Karpas-422 (cell line): ENCODE results near the gene ZBTB16. TPM values are rescaled to one million over a fixed set of nuclear protein-coding genes. Genes with fewer than 3 reads are reported as not detected.
A peak's percentile ranks its signal among the peaks of the same experiment; 100 is the strongest.

Source experiments
- DNase-seq: peaks from one replicate; pipeline ENCODE4 v3.0.0-alpha.2; 2015
- H2AFZ ChIP-seq: fragments of 200-600 bp; sonication (generic); 2 replicates; pipeline ENCODE4 v1.6.1; 2014; ENCODE audit warnings: antibody characterized with exemption, low read length, mixed read lengths
- H3K27ac ChIP-seq: fragments of 200-600 bp; sonication (generic); 2 replicates; pipeline ENCODE4 v1.5.1; 2014; ENCODE audit warnings: mild to moderate bottlenecking, low read length, moderate library complexity
- H3K27me3 ChIP-seq: fragments of 200-600 bp; sonication (generic); 2 replicates; pipeline ENCODE4 v1.6.1; 2014; ENCODE audit warnings: low read length, mixed read lengths
- H3K36me3 ChIP-seq: fragments of 200-600 bp; sonication (generic); 2 replicates; pipeline ENCODE4 v1.6.1; 2014; ENCODE audit warnings: low read length, mixed read lengths; ENCODE audit not compliant: insufficient read depth
- H3K4me1 ChIP-seq: fragments of 200-600 bp; sonication (generic); 2 replicates; pipeline ENCODE4 v1.6.1; 2014; ENCODE audit warnings: mild to moderate bottlenecking, low read length, mixed read lengths
- H3K4me2 ChIP-seq: fragments of 200-600 bp; sonication (generic); 2 replicates; pipeline ENCODE4 v1.6.1; 2014; ENCODE audit warnings: low read length, low read depth, mild to moderate bottlenecking; ENCODE audit not compliant: poor library complexity, severe bottlenecking
- H3K4me3 ChIP-seq: fragments of 200-600 bp; sonication (generic); 2 replicates; pipeline ENCODE4 v1.5.1; 2014; ENCODE audit warnings: mild to moderate bottlenecking, antibody characterized with exemption, low read length, mixed read lengths
- H3K79me2 ChIP-seq: fragments of 200-600 bp; sonication (generic); 2 replicates; pipeline ENCODE4 v1.6.1; 2014; ENCODE audit warnings: mild to moderate bottlenecking, low read length, mixed read lengths
- H3K9ac ChIP-seq: fragments of 200-600 bp; sonication (generic); 2 replicates; pipeline ENCODE4 v1.6.0; 2014; ENCODE audit warnings: low read length
- H3K9me2 ChIP-seq: fragments of 200-600 bp; sonication (generic), shearing (Covaris generic); replicated peaks from 2 replicates; pipeline ENCODE4 v1.6.0; 2014; ENCODE audit warnings: mild to moderate bottlenecking, low read length, moderate library complexity; ENCODE audit not compliant: insufficient read depth
- H3K9me3 ChIP-seq: fragments of 300-700, 200-600 bp; sonication (generic); 2 replicates; pipeline ENCODE4 v1.6.1; 2014; ENCODE audit warnings: low read length, mixed read lengths
- H4K20me1 ChIP-seq: fragments of 200-600 bp; sonication (generic); 2 replicates; pipeline ENCODE4 v1.6.1; 2014; ENCODE audit warnings: mild to moderate bottlenecking, antibody characterized with exemption, low read length, low read depth; ENCODE audit not compliant: insufficient read depth
- total RNA-seq: library from RNA; depleted of rRNA; stranded (reverse); fragments of >200 nt; shearing (Covaris generic); gene quantifications from 2 replicates; pipeline ENCODE4 v1.2.3, GENCODE V29; 2014; ENCODE audit warnings: low replicate concordance

Gene ZBTB16
- total RNA-seq, 1 experiment from 2014 or later: not detected

- no peak overlapping the region for H3K4me2 ChIP-seq
- DNase-seq: no peak
Observed at GRCh38 chr11:114073828-114074381, 14.4 kb downstream of the ZBTB16 start.

GRCh38 chr11:114074546-114075343 lies 15.2 kb downstream of the ZBTB16 start:
- Histone ChIP-seq H3K4me2 (no peak overlapping the region), H3K9ac (no peak overlapping the region), H2AFZ (no peak overlapping the region), H3K4me3 (no peak overlapping the region), H3K27me3 (no peaks in the 10 kb centered on the region), H3K27ac (no peak overlapping the region), H3K4me1 (no peaks in the 10 kb centered on the region; the same call in 1 of the 2 replicates), H4K20me1 (no peaks in the 10 kb centered on the region), H3K36me3 (no peaks in the 10 kb centered on the region), H3K9me3 (no peaks in the 10 kb centered on the region), H3K9me2 (no peaks in the 10 kb centered on the region), H3K79me2 (no peaks in the 10 kb centered on the region)
- DNase-seq: no peak

More at GRCh38 chr11:114073828-114074381, 14.4 kb downstream of the ZBTB16 start:
- Histone ChIP-seq H3K9me2 (no peaks in the 10 kb centered on the region), H3K4me1 (no peaks in the 10 kb centered on the region; the same call in 1 of the 2 replicates), H2AFZ (no peak overlapping the region), H3K4me3 (no peak overlapping the region), H4K20me1 (no peaks in the 10 kb centered on the region), H3K79me2 (no peaks in the 10 kb centered on the region), H3K36me3 (no peaks in the 10 kb centered on the region), H3K9ac (no peak overlapping the region), H3K27me3 (no peaks in the 10 kb centered on the region), H3K9me3 (no peaks in the 10 kb centered on the region), H3K27ac (no peak overlapping the region)

- H3K79me2 ChIP-seq: no peaks in the 10 kb centered on the region
- no peak overlapping the region for H3K4me3 ChIP-seq
- no peaks in the 10 kb centered on the region; the same call in 1 of the 2 replicates for H3K4me1 ChIP-seq
- H3K27ac ChIP-seq: no peak overlapping the region
- H3K9me2 ChIP-seq: no peaks in the 10 kb centered on the region
- no peaks in the 10 kb centered on the region for H3K9me3 ChIP-seq
- H3K9ac ChIP-seq: no peak overlapping the region
- no peak for DNase-seq
- H2AFZ ChIP-seq: no peak overlapping the region
- H3K36me3 ChIP-seq: no peaks in the 10 kb centered on the region
- no peaks in the 10 kb centered on the region for H3K27me3 ChIP-seq
- H4K20me1 ChIP-seq: no peaks in the 10 kb centered on the region
- H3K4me2 ChIP-seq: no peak overlapping the region
Observed at GRCh38 chr11:114075344-114075610, 15.8 kb downstream of the ZBTB16 start.

DNA sequence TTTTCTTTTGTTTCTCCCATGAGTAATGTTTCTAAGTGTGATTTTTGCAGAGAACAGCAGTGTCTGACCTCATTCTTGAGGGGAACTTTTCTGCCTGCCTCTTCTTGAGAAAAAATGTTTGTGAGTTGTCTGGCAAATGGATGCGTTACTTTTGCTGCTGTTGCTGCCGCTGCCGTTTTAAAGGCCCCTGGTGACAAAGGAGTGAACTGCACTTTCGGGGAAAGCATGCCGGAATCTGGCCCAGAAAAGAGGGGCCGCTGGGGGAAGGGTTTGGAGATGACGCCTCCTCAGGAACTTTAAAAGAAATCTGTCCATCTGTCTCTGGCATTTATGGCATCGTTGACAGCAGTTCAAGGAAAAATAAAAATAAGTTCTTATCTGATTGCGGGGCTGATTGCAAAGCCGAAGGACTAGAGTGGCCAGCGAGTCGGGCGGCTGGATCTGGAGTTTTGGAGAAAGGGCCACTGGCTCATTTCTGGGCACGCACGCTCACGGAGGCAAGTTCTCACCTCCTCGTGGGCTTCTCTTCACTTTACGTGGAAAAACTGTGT lies 16.5 kb downstream of the ZBTB16 start:
- no peak overlapping the region for H3K9ac ChIP-seq
- no peaks in the 10 kb centered on the region for H3K36me3 ChIP-seq

GRCh38 chr11:114076921-114077331 lies 17.4 kb downstream of the ZBTB16 start:
- no peak overlapping the region for H3K4me3 ChIP-seq
- H3K4me1 ChIP-seq: no peaks in the 10 kb centered on the region; the same call in 1 of the 2 replicates
- H3K27ac ChIP-seq: no peak overlapping the region

More for the DNA sequence above, 16.5 kb downstream of the ZBTB16 start:
- Histone ChIP-seq H3K9me2 (no peaks in the 10 kb centered on the region), H3K27ac (no peak overlapping the region), H3K4me2 (no peak overlapping the region), H3K79me2 (no peaks in the 10 kb centered on the region), H3K4me1 (no peaks in the 10 kb centered on the region; the same call in 1 of the 2 replicates), H3K4me3 (no peak overlapping the region), H3K9me3 (no peaks in the 10 kb centered on the region), H3K27me3 (no peaks in the 10 kb centered on the region), H4K20me1 (no peaks in the 10 kb centered on the region), H2AFZ (no peak overlapping the region)
- DNase-seq: peak; percentile 55

GRCh38 chr11:114077482-114078305 lies 18.2 kb downstream of the ZBTB16 start:
- no peak overlapping the region for H3K4me3 ChIP-seq
- no peak overlapping the region for H3K9ac ChIP-seq
- no peak overlapping the region for H3K4me2 ChIP-seq
- H3K9me2 ChIP-seq: no peaks in the 10 kb centered on the region
- H3K36me3 ChIP-seq: no peaks in the 10 kb centered on the region
- no peaks in the 10 kb centered on the region for H3K9me3 ChIP-seq
- H3K27ac ChIP-seq: no peak overlapping the region
- no peaks in the 10 kb centered on the region for H4K20me1 ChIP-seq
- H2AFZ ChIP-seq: no peak overlapping the region
- H3K4me1 ChIP-seq: no peaks in the 10 kb centered on the region; the same call in 1 of the 2 replicates
- no peaks in the 10 kb centered on the region for H3K27me3 ChIP-seq
- H3K79me2 ChIP-seq: no peaks in the 10 kb centered on the region
- DNase-seq: no peak

More at GRCh38 chr11:114076921-114077331, 17.4 kb downstream of the ZBTB16 start:
- H3K9ac ChIP-seq: no peak overlapping the region
- no peaks in the 10 kb centered on the region for H3K9me3 ChIP-seq
- H4K20me1 ChIP-seq: no peaks in the 10 kb centered on the region
- no peaks in the 10 kb centered on the region for H3K36me3 ChIP-seq
- no peaks in the 10 kb centered on the region for H3K27me3 ChIP-seq
- no peak overlapping the region for H2AFZ ChIP-seq
- DNase-seq: no peak
- H3K79me2 ChIP-seq: no peaks in the 10 kb centered on the region
- H3K4me2 ChIP-seq: no peak overlapping the region
- H3K9me2 ChIP-seq: no peaks in the 10 kb centered on the region

- Histone ChIP-seq H3K4me1 (no peaks in the 10 kb centered on the region; the same call in 1 of the 2 replicates), H3K4me3 (no peak overlapping the region)
Observed at GRCh38 chr11:114078423-114078822, 18.9 kb downstream of the ZBTB16 start.

More at GRCh38 chr11:114078423-114078822, 18.9 kb downstream of the ZBTB16 start:
- H3K36me3 ChIP-seq: no peaks in the 10 kb centered on the region
- H4K20me1 ChIP-seq: no peaks in the 10 kb centered on the region
- no peaks in the 10 kb centered on the region for H3K79me2 ChIP-seq
- no peaks in the 10 kb centered on the region for H3K27me3 ChIP-seq
- H2AFZ ChIP-seq: no peak overlapping the region
- no peaks in the 10 kb centered on the region for H3K9me2 ChIP-seq
- H3K9me3 ChIP-seq: no peaks in the 10 kb centered on the region
- H3K4me2 ChIP-seq: no peak overlapping the region
- DNase-seq: no peak
- H3K9ac ChIP-seq: no peak overlapping the region
- no peak overlapping the region for H3K27ac ChIP-seq
